ENCODE results near the gene STYXL2.

The STYXL2 gene

DNA sequence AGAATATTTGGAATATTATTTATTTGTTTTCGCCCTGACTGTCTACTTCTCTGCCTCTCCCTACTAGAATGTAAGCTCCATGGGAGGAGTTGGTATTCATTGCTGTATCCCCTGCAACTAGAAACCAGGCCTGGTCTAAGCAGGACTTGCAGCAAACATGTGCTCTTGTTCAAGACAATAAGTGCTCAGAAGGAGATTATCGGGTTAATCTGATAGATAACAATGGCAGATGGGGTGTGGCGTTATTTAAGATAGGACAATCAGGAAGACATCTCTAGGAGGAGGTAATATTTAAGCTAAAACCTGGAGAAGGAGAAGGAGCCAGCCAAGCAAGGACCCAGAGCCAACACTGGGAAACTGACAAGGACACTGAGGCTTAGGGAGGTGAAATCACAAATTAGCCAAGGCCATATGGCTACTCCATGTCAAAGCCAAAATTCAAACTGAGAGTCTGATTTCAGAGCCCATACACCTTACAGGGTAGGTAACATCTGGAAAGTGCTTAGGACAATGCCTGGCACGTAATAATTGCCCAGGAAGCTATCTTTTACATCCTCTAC lies 41.5 kb downstream of the STYXL2 start:
- TF ChIP-seq EZH2 (IDR thresholded peaks at IDR 0.05; ENCODE audit: borderline replicate concordance, low read length), result no peak
- TF ChIP-seq, protein P1, sequence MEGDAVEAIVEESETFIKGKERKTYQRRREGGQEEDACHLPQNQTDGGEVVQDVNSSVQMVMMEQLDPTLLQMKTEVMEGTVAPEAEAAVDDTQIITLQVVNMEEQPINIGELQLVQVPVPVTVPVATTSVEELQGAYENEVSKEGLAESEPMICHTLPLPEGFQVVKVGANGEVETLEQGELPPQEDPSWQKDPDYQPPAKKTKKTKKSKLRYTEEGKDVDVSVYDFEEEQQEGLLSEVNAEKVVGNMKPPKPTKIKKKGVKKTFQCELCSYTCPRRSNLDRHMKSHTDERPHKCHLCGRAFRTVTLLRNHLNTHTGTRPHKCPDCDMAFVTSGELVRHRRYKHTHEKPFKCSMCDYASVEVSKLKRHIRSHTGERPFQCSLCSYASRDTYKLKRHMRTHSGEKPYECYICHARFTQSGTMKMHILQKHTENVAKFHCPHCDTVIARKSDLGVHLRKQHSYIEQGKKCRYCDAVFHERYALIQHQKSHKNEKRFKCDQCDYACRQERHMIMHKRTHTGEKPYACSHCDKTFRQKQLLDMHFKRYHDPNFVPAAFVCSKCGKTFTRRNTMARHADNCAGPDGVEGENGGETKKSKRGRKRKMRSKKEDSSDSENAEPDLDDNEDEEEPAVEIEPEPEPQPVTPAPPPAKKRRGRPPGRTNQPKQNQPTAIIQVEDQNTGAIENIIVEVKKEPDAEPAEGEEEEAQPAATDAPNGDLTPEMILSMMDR (IDR thresholded peaks at IDR 0.05; ENCODE audit: low read length), result no peak
- no peaks in the 10 kb centered on the region for H3K27me3 ChIP-seq (ENCODE audit: insufficient read depth, low read length)
- no peaks in the 10 kb centered on the region for H3K4me1 ChIP-seq (ENCODE audit: insufficient read depth, low read length, severe bottlenecking)
- no peaks in the 10 kb centered on the region for H3K36me3 ChIP-seq (ENCODE audit: insufficient read depth, low read length)
- no peaks in the 10 kb centered on the region for H3K9me3 ChIP-seq (ENCODE audit: low read length)
- H3K9me2 ChIP-seq (ENCODE audit: low read depth, low read length), result no peaks in the 10 kb centered on the region
- H2AFZ ChIP-seq (ENCODE audit: low read length), result no peak overlapping the region
- no peaks in the 10 kb centered on the region for H4K20me1 ChIP-seq (ENCODE audit: insufficient read depth, low read length)
- H3F3A ChIP-seq (ENCODE audit: insufficient read depth, low read length), result no peaks in the 10 kb centered on the region
- H3K27ac ChIP-seq (ENCODE audit: low read depth, low read length, poor library complexity, severe bottlenecking), result no peak overlapping the region
- H3K9ac ChIP-seq (ENCODE audit: low read length), result no peak overlapping the region
- no peak overlapping the region for H3K4me3 ChIP-seq (ENCODE audit: low read depth, low read length, poor library complexity, severe bottlenecking)
- no peaks in the 10 kb centered on the region for H3K79me2 ChIP-seq (ENCODE audit: insufficient read depth, low read length)
- no peak overlapping the region for H3K4me2 ChIP-seq (ENCODE audit: low read length)

DNA sequence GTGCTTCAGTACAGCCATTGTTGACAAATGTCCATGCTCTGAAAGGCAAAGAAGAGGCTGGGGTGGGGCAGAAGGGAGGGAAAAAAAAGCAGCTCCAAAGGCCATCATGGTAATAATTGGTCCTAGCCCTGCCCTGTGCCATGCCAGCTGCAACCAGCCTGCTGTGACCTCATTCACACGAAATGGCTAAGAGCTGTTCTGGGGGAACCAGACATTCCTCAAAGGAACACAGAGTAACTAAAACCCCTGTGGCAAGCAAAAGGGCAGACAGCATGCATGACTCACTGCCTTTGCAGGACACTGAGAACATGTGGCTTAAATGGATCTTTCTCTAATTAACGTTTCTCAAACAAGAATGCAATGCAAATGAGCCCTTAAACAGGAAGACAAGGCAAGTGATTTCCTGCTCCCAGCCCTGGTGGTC lies 42.3 kb downstream of the STYXL2 start:
- Histone ChIP-seq H3K36me3 (ENCODE audit: insufficient read depth, low read length) (no peaks in the 10 kb centered on the region), H3K27me3 (ENCODE audit: insufficient read depth, low read length) (no peaks in the 10 kb centered on the region), H4K20me1 (ENCODE audit: insufficient read depth, low read length) (no peaks in the 10 kb centered on the region), H3K9me3 (ENCODE audit: low read length) (no peaks in the 10 kb centered on the region), H3K79me2 (ENCODE audit: insufficient read depth, low read length) (no peaks in the 10 kb centered on the region), H3F3A (ENCODE audit: insufficient read depth, low read length) (no peaks in the 10 kb centered on the region), H3K4me3 (ENCODE audit: low read depth, low read length, poor library complexity, severe bottlenecking) (no peak overlapping the region), H3K9ac (ENCODE audit: low read length) (no peak overlapping the region), H3K4me1 (ENCODE audit: insufficient read depth, low read length, severe bottlenecking) (no peaks in the 10 kb centered on the region), H2AFZ (ENCODE audit: low read length) (no peak overlapping the region), H3K27ac (ENCODE audit: low read depth, low read length, poor library complexity, severe bottlenecking) (no peak overlapping the region), H3K4me2 (ENCODE audit: low read length) (no peak overlapping the region), H3K9me2 (ENCODE audit: low read depth, low read length) (no peaks in the 10 kb centered on the region)
- TF ChIP-seq EZH2 (IDR thresholded peaks at IDR 0.05; ENCODE audit: borderline replicate concordance, low read length), result no peak
- TF ChIP-seq, protein P1 (IDR thresholded peaks at IDR 0.05; ENCODE audit: low read length), result no peak

DNA sequence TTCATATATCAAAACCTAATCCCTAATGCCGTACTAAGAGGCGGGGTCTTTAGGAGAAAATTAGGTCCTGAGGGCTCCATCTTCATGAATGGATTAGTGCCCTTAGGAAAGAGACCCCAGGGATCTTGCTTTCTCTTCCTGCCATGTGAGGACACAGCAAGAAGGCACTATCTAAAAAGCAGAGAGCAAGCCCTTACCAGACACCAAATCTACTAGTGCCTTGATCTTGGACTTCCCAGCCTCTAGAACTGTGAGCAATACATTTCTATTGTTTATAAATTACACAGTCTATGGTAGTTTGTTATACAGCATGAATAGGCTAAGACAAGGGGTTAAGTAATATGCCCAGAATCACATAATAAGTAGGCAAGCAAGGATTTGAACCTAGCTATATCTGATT lies 42.9 kb downstream of the STYXL2 start:
- Histone ChIP-seq H3K9ac (ENCODE audit: low read length) (no peak overlapping the region), H3K9me3 (ENCODE audit: low read length) (no peaks in the 10 kb centered on the region), H3K79me2 (ENCODE audit: insufficient read depth, low read length) (no peaks in the 10 kb centered on the region), H2AFZ (ENCODE audit: low read length) (no peak overlapping the region), H3K4me1 (ENCODE audit: insufficient read depth, low read length, severe bottlenecking) (no peaks in the 10 kb centered on the region), H3K4me2 (ENCODE audit: low read length) (no peak overlapping the region), H3F3A (ENCODE audit: insufficient read depth, low read length) (no peaks in the 10 kb centered on the region), H3K9me2 (ENCODE audit: low read depth, low read length) (no peaks in the 10 kb centered on the region), H4K20me1 (ENCODE audit: insufficient read depth, low read length) (no peaks in the 10 kb centered on the region), H3K36me3 (ENCODE audit: insufficient read depth, low read length) (no peaks in the 10 kb centered on the region), H3K4me3 (ENCODE audit: low read depth, low read length, poor library complexity, severe bottlenecking) (no peak overlapping the region), H3K27me3 (ENCODE audit: insufficient read depth, low read length) (no peaks in the 10 kb centered on the region), H3K27ac (ENCODE audit: low read depth, low read length, poor library complexity, severe bottlenecking) (no peak overlapping the region)
- no peak for TF ChIP-seq EZH2 (IDR thresholded peaks at IDR 0.05; ENCODE audit: borderline replicate concordance, low read length)
- TF ChIP-seq, protein P1 (IDR thresholded peaks at IDR 0.05; ENCODE audit: low read length), result no peak

Measured in OCI-LY1 (cell line).